ENCODE data around the gene TTC3.

The TTC3 gene

DNA sequence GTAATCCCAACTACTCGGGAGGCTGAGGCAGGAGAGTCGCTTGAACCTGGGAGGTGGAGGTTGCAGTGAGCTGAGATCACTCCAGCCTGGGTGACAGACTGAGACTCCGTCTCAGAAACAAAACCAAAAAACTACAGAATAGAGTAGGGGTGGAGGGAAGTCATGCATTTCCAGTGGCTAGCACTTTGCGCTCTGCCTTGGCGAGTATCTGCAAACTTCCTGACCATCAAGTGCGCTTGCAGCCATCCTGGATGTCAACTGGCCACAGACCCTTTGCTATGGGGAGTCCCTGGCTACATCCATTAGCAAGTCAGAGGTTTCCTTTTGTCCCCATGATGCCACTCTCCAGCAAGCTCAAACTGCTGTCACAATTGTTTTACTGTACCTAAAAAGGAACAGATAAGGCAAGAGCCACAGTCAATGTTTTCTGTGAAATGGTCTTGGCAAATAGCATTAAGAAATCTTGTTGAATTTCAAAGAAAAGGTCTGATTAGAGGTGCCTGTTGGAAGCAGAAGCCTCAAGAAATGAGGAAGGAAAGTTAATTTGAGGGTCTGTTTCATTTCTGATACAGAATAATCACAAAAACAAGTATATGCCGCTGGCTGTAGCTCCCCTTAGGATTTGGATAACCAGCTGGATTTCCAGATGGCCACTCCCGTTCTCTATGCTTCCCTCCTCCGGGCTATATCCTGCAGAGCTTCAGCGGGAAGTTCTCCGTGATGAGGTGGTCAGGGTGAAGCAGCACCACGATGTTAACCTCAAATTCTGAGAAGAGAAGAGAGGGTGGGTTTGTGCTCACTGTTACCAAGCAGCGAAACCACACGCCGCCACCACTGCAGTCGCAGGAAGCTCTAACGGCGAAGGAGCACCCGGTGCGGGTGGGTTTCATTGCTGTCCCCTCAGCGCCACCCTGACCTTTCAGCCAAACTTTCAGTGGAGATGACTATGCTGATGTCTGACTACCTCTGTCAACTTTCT is 152.1 kb downstream of the TTC3 start:
- Histone ChIP-seq H3K4me1 (ENCODE audit: control insufficient read depth, insufficient read depth, low read length) (no peaks in the 10 kb centered on the region), H3K27me3 (ENCODE audit: control insufficient read depth, insufficient read depth, low read length) (peaks cover 4% of the 10 kb centered on the region; the same call in 1 of the 2 replicates), H3K27ac (ENCODE audit: low read depth, low read length) (no peak overlapping the region), H3K9ac (ENCODE audit: low read length) (no peak overlapping the region), H3K36me3 (ENCODE audit: control insufficient read depth, insufficient read depth, low read length) (peaks cover 70% of the 10 kb centered on the region), H3K9me3 (ENCODE audit: control insufficient read depth, insufficient read depth, low read depth, low read length) (peaks cover 5% of the 10 kb centered on the region; the same call in 1 of the 2 replicates), H3K4me3 (ENCODE audit: low read depth, low read length) (no peak overlapping the region)

DNA sequence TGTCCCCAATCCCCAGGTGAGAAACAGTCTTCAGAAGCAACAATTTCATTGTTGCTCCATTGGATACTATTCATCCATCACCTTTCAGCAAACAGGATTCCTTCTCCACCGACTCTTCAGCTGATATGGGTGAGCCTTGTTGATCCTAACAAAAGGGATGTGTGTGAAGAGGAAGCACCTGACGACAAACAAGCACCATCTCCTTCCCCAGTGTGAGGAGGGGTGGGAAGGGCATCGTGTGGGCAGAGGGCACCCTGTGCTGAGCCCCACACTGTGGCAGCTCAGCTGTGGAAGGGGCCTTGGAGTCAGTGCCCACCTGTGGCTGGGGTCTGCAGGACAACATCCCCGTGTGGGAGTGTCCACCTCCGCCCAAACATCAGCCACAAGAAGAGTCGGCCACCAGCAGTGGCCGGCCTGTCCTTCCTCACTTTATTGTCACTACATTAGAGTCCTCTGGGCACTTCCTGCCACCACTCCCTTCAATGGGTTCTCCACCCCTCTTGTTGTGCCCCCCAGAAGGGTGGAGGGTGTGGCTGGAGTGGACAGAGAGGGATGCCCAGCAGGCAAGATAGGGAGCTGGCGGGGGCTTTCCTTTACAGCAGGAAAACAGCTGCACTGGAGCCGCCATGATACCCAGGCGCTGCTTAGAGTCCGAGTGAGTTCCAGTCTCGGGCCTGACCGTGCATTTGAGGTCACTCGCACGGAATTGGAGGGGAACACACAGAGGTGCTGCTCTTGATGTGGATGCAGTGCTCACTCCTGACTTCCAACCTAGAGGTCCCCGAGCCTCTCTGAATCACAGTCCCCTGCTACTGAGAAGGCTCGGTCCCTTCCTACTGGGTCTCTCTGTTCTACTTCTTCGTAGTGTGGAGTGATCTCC is 153.2 kb downstream of the TTC3 start:
- peaks cover 4% of the 10 kb centered on the region; the same call in 1 of the 2 replicates for H3K9me3 ChIP-seq (ENCODE audit: control insufficient read depth, insufficient read depth, low read depth, low read length)
- H3K27me3 ChIP-seq (ENCODE audit: control insufficient read depth, insufficient read depth, low read length) = no peaks in the 10 kb centered on the region
- no peak overlapping the region for H3K9ac ChIP-seq (ENCODE audit: low read length)
- peaks cover 81% of the 10 kb centered on the region for H3K36me3 ChIP-seq (ENCODE audit: control insufficient read depth, insufficient read depth, low read length)
- H3K4me3 ChIP-seq (ENCODE audit: low read depth, low read length) = no peak overlapping the region
- no peak overlapping the region for H3K27ac ChIP-seq (ENCODE audit: low read depth, low read length)
- no peaks in the 10 kb centered on the region for H3K4me1 ChIP-seq (ENCODE audit: control insufficient read depth, insufficient read depth, low read length)

DNA sequence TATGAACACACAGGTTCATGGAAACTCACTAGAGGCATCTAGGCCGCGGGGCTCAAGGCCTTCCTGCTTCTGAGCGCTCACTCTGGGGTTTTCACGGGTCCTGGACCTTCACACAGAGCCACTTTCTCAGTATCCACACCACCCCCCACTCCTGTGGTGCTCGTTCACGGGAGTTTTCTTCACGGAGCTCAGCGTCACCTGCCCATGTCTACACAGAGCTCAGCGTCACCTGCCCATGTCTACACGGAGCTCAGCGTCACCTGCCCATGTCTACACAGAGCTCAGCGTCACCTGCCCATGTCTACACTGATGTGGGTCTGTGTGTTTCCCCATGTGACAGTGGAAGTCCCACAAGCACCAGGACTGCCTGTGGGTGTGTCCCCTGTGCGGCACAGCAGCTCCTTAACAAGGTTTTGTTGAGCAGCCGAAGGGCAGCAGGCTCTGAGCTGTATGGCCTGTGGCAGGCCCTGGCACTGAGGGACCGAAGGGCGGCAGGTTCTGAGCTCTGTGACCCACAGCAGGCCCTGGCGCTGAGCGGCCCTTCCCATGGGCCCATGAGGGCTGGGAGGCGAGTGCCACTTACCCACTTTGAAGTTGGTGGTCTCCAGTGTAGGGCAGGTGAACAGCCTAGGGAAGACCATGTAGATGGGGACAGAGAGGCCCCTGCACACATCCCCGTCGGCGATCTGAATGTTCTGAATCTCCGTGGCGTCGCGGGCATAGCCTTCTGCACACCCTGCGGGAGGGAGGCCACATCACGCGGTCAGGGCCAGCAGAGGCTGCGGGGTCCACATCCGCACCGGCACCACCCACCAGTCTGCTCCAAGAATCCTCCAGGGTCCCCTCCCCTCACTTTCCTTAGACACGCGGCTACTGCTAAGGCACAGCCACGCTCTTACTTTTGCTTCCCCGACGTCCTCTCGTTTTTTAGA is 154.3 kb downstream of the TTC3 start:
- H3K27me3 ChIP-seq (ENCODE audit: control insufficient read depth, insufficient read depth, low read length) = no peaks in the 10 kb centered on the region
- H3K4me3 ChIP-seq (ENCODE audit: low read depth, low read length) = no peak overlapping the region
- 0 out of 2 replicates have a peak, but pooled peaks cover 2% of the 10 kb centered on the region for H3K9me3 ChIP-seq (ENCODE audit: control insufficient read depth, insufficient read depth, low read depth, low read length)
- H3K27ac ChIP-seq (ENCODE audit: low read depth, low read length) = no peak overlapping the region
- H3K9ac ChIP-seq (ENCODE audit: low read length) = no peak overlapping the region
- H3K36me3 ChIP-seq (ENCODE audit: control insufficient read depth, insufficient read depth, low read length) = peaks cover 92% of the 10 kb centered on the region
- no peaks in the 10 kb centered on the region for H3K4me1 ChIP-seq (ENCODE audit: control insufficient read depth, insufficient read depth, low read length)

DNA sequence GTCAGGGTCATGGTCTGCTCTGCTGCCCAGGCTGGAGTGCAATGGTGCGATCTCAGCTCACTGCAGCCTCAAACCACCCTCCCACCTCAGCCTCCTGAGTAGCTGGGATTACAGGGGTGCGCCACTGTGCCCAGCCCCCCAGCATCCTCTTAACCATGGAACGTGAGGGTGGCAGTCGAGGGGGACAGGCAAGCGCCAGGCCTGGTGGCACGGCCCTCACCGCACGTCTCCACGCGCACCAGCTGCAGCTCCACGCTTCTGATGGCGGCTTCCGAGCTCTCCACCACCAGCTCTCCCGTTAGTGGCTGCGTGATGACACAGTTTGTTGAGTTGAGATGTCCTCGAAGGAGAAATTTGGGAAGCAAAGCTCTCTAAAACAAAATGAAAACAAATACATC is 154.9 kb downstream of the TTC3 start:
- peaks cover 97% of the 10 kb centered on the region for H3K36me3 ChIP-seq (ENCODE audit: control insufficient read depth, insufficient read depth, low read length)
- H3K4me3 ChIP-seq (ENCODE audit: low read depth, low read length) = no peak overlapping the region
- no peaks in the 10 kb centered on the region for H3K27me3 ChIP-seq (ENCODE audit: control insufficient read depth, insufficient read depth, low read length)
- no peaks in the 10 kb centered on the region for H3K4me1 ChIP-seq (ENCODE audit: control insufficient read depth, insufficient read depth, low read length)
- H3K9me3 ChIP-seq (ENCODE audit: control insufficient read depth, insufficient read depth, low read depth, low read length) = 0 out of 2 replicates have a peak, but pooled peaks cover 2% of the 10 kb centered on the region
- no peak overlapping the region for H3K27ac ChIP-seq (ENCODE audit: low read depth, low read length)
- H3K9ac ChIP-seq (ENCODE audit: low read length) = no peak overlapping the region

DNA sequence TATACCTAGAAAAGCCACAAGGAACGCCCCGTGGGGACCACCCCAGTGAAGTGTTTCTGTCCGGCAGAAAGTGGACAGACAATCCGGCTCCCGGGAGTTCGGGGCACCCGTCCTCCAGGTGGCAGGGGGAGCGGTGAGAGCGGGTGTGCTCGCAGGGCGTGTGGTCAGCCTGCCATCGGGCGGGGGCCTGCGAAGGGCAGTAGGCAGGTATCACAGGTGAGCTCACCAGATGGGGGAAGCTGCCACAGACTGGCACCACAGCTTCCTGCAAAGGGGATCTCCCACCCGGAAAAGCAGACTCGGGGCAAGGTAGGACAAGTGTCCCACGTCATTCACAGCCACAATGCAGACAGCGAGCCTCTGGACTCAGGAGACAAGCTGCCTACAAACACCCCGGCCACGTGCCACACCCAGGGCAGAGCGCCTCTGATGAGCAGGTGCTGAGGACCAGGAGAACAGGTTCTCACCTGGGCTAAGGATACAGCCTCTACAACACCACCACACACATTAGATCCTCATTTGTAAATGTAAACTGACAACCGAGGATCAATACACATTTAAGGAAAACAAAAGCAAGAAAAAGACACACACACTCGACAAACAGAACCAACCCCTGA is 157.7 kb downstream of the TTC3 start:
- Histone ChIP-seq H3K27ac (ENCODE audit: low read depth, low read length) (no peak overlapping the region), H3K4me3 (ENCODE audit: low read depth, low read length) (no peak overlapping the region)

DNA sequence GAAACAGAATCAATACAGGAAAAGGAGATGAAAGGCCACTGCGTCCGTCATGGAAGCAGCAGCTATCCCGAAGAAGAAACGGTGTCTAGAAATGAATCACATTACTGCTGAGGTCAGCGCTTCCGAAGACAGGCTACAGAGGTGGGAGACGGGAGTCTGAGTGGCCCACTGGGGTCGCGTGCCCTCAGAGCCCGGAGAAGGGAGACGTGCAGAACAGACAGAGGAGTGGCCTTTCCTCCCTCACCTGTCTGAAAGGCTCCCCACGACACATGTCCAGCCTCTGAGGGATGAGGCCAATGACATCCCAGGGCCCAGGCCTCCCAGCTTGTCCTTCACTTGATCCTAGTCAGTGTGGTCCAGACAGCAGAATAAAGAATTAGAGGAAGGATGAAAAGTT is 158.2 kb downstream of the TTC3 start:
- peaks cover 79% of the 10 kb centered on the region for H3K36me3 ChIP-seq (ENCODE audit: control insufficient read depth, insufficient read depth, low read length)
- H3K27ac ChIP-seq (ENCODE audit: low read depth, low read length) = no peak overlapping the region
- no peaks in the 10 kb centered on the region for H3K27me3 ChIP-seq (ENCODE audit: control insufficient read depth, insufficient read depth, low read length)
- no peaks in the 10 kb centered on the region for H3K4me1 ChIP-seq (ENCODE audit: control insufficient read depth, insufficient read depth, low read length)
- H3K9ac ChIP-seq (ENCODE audit: low read length) = no peak overlapping the region
- no peaks in the 10 kb centered on the region for H3K9me3 ChIP-seq (ENCODE audit: control insufficient read depth, insufficient read depth, low read depth, low read length)
- H3K4me3 ChIP-seq (ENCODE audit: low read depth, low read length) = no peak overlapping the region

More for the DNA sequence above, 157.7 kb downstream of the TTC3 start:
- Histone ChIP-seq H3K4me1 (ENCODE audit: control insufficient read depth, insufficient read depth, low read length) (no peaks in the 10 kb centered on the region), H3K9ac (ENCODE audit: low read length) (no peak overlapping the region), H3K36me3 (ENCODE audit: control insufficient read depth, insufficient read depth, low read length) (peaks cover 80% of the 10 kb centered on the region), H3K9me3 (ENCODE audit: control insufficient read depth, insufficient read depth, low read depth, low read length) (no peaks in the 10 kb centered on the region), H3K27me3 (ENCODE audit: control insufficient read depth, insufficient read depth, low read length) (no peaks in the 10 kb centered on the region)

DNA sequence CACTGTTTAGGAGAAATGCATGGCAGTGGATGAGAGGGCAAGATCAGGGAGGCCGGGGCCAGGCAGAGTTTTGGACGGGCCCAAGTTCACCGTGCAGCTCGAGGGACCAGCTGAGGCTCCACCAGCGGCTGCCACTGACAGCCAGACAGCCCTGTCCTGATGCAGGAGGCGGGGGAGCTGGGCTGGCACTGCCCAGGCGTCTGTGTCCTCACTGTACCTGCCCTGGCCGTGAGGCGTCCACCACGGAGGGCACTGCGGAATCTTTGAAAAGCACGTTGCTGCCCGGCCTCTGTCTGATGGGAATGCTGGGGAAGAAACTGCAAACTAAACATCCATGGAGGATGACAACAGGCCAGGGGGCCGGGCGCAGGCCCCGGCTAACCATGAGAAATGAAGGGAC is 158.6 kb downstream of the TTC3 start:
- no peak overlapping the region for H3K4me3 ChIP-seq (ENCODE audit: low read depth, low read length)
- H3K9ac ChIP-seq (ENCODE audit: low read length) = no peak overlapping the region
- H3K9me3 ChIP-seq (ENCODE audit: control insufficient read depth, insufficient read depth, low read depth, low read length) = no peaks in the 10 kb centered on the region
- H3K27ac ChIP-seq (ENCODE audit: low read depth, low read length) = no peak overlapping the region
- H3K36me3 ChIP-seq (ENCODE audit: control insufficient read depth, insufficient read depth, low read length) = peaks cover 79% of the 10 kb centered on the region
- no peaks in the 10 kb centered on the region for H3K4me1 ChIP-seq (ENCODE audit: control insufficient read depth, insufficient read depth, low read length)
- H3K27me3 ChIP-seq (ENCODE audit: control insufficient read depth, insufficient read depth, low read length) = no peaks in the 10 kb centered on the region

DNA sequence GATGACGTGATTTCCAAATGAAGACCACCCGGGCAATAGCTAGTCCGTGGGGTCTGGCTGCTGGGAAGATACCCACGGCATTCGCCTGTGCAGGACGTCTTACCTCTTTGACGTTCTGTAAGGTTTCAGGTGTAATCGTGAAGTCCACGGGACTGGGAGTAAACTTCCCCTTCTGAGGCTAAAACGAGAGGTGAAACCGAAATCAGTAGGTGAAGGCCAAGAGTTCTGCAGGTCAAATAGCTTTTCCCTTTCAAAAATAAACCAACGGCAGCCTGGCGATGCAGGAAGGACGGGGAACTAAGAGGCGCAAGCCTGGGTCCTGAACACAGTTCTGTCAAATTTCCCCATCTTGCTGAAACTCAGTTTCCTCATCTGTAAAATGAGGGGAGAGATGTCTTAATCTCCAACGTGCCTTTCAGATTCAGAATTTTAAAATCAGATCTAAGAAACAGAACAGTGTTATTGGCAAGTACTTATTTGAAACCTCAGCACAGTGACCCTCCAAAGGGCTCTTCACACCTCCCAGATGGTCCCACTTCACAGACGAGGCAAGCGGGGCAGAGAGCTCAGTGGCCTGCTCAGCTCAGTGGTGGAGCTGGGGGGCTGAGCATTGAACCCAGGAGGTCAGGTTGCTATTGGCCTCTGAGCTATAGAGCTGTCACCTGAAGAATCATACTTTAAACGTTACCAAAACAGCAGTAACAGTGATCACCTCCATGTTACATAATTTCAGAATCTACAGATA is 159.4 kb downstream of the TTC3 start:
- Histone ChIP-seq H3K27ac (ENCODE audit: low read depth, low read length) (no peak overlapping the region), H3K27me3 (ENCODE audit: control insufficient read depth, insufficient read depth, low read length) (no peaks in the 10 kb centered on the region), H3K9me3 (ENCODE audit: control insufficient read depth, insufficient read depth, low read depth, low read length) (no peaks in the 10 kb centered on the region), H3K9ac (ENCODE audit: low read length) (no peak overlapping the region), H3K36me3 (ENCODE audit: control insufficient read depth, insufficient read depth, low read length) (peaks cover 79% of the 10 kb centered on the region), H3K4me1 (ENCODE audit: control insufficient read depth, insufficient read depth, low read length) (no peaks in the 10 kb centered on the region), H3K4me3 (ENCODE audit: low read depth, low read length) (no peak overlapping the region)

DNA sequence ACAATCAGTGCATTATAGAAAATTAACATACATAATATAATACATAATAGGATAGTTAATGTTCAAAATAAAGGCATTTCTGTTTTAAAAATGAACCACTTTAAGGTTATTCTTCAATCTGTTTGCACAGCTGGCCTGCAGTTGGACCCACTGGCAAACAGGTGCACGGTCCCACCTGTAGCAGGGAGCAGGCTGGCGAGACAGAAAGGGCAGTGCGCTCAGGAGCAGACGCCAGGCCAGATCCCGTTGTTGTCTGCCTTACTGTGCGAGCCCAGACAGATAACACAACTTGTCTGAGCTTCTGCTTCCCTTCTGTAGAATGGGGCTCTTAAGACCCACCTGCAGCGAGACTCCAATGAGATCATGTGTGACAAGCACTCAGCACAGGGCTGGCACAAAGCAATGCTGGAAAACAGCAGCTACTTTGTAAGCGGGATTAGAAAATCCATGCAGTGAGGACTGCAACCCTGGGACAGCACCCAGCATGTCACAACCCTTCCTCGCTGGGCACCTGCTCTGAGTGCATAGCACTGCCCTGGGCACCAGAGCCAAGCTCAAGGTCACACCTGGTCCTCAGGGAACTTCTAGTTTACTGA is 160.6 kb downstream of the TTC3 start:
- Histone ChIP-seq H3K36me3 (ENCODE audit: control insufficient read depth, insufficient read depth, low read length) (peaks cover 79% of the 10 kb centered on the region), H3K27ac (ENCODE audit: low read depth, low read length) (no peak overlapping the region), H3K27me3 (ENCODE audit: control insufficient read depth, insufficient read depth, low read length) (no peaks in the 10 kb centered on the region), H3K4me3 (ENCODE audit: low read depth, low read length) (no peak overlapping the region), H3K9me3 (ENCODE audit: control insufficient read depth, insufficient read depth, low read depth, low read length) (no peaks in the 10 kb centered on the region), H3K4me1 (ENCODE audit: control insufficient read depth, insufficient read depth, low read length) (no peaks in the 10 kb centered on the region), H3K9ac (ENCODE audit: low read length) (no peak overlapping the region)
